ENCODE measurements around the gene C1QC. TPM values are rescaled to one million over a fixed set of nuclear protein-coding genes. Genes with fewer than 3 reads are reported as not detected.
A peak's percentile ranks its signal among the peaks of the same experiment; 100 is the strongest.

C1QC gene
- total and polyA plus RNA-seq, 2 of the 8 experiments (the other 6 are each of a cell fraction or from before 2014, with no cell fraction given): not detected

DNA sequence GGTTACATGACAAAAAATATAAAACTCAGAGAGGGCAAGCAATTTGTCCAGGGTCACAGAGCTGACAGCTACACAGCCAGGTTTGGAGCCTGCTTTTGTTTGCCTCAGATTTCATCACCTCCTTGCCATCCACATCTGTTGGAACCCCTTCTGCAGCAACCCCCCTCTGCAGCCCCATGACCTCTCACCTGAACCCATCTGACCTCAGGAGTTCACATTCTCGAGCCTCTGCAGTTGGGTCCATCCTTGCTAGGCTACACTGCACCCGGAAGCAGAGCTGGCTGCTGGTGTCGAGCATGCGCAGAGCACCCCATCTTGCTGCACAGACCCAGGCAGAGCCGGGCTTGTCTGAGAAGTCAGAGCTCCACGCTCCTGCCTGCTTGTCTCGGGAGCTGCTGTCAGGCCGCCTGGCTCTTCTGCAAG is 19.6 kb downstream of the C1QC start:
- no peak for FAIRE-seq
- no peak overlapping the region for H2BK120ac ChIP-seq (replicated peaks; ENCODE audit: low read depth, low read length)
- no peaks in the 10 kb centered on the region for H3K9me3 ChIP-seq (ENCODE audit: insufficient read depth in 2 of 2, low read depth in 1 of 2, low read length in 1 of 2)
- TF ChIP-seq POU5F1 (IDR thresholded peaks at IDR 0.05; ENCODE audit: low read depth, low read length) (no peak), BRCA1 (IDR thresholded peaks at IDR 0.05; ENCODE audit: low read depth, low read length) (no peak), RBBP5 (IDR thresholded peaks at IDR 0.05; ENCODE audit: borderline replicate concordance, low read depth, low read length) (no peak), CHD2 (IDR thresholded peaks at IDR 0.05; ENCODE audit: low read length) (no peak), JUND (IDR thresholded peaks at IDR 0.05; ENCODE audit: low read length) (no peak), GABPA (IDR thresholded peaks at IDR 0.05; ENCODE audit: borderline replicate concordance, insufficient read depth, low read length) (no peak), JUN (IDR thresholded peaks at IDR 0.05; ENCODE audit: low read depth, low read length) (no peak), RNF2 (IDR thresholded peaks at IDR 0.05; ENCODE audit: borderline replicate concordance, low read depth, low read length, missing control alignments, poor library complexity, severe bottlenecking) (no peak), TEAD4 (IDR thresholded peaks at IDR 0.05; ENCODE audit: low read depth, low read length) (no peak)
- H3K79me2 ChIP-seq (ENCODE audit: control insufficient read depth in 1 of 2, insufficient read depth in 2 of 2, low read length in 2 of 2): no peaks in the 10 kb centered on the region
- H4K8ac ChIP-seq (ENCODE audit: extremely low read depth, insufficient read depth, low read length): peak overlapping the region; percentile 31; the same call in 1 of the 2 replicates
- no peak overlapping the region for H2AFZ ChIP-seq (ENCODE audit: low read length)
- H2AK5ac ChIP-seq (ENCODE audit: low read depth, low read length): no peak overlapping the region
- 93% methylated on average over 8 of the region's 8 CpGs; no CpG with 5 or more reads in 1 of the 2 experiments for WGBS, 2 experiments (ENCODE audit: extremely low coverage in 1 of 2, insufficient coverage in 1 of 2, insufficient read length in 1 of 2, insufficient replicate concordance in 2 of 2, low coverage in 1 of 2, low lambda C conversion rate in 2 of 2, missing lambda C conversion rate in 1 of 2)
- H3K27ac ChIP-seq (ENCODE audit: low read depth, low read length): no peak overlapping the region
- no peak overlapping the region for H3K9ac ChIP-seq (replicated peaks in 1 of 4; ENCODE audit: extremely low read depth in 1 of 4, low read depth in 3 of 4, low read length in 3 of 4)
- H4K5ac ChIP-seq (ENCODE audit: insufficient read length, low read depth, low read length): no peak overlapping the region
- H2BK5ac ChIP-seq (ENCODE audit: low read depth, low read length): no peak overlapping the region
- H4K91ac ChIP-seq (replicated peaks; ENCODE audit: insufficient read length, low read length): no peak overlapping the region
- H3K27me3 ChIP-seq (replicated peaks in 1 of 4; ENCODE audit: control insufficient read depth in 3 of 4, extremely low read depth in 1 of 4, insufficient read depth in 3 of 4, low read length in 3 of 4): no peaks in the 10 kb centered on the region; a peak in 1 of 7 replicates
- H3K23me2 ChIP-seq (ENCODE audit: low read depth, low read length): peaks cover 9% of the 10 kb centered on the region
- POLR2A ChIA-PET (ENCODE audit: partially characterized antibody): interaction anchor here (1.0 kb wide), 1 partner anchor 14 kb away, joined by 3 read pairs; no protein-coding TSS in a partner anchor
- no peak for DNase-seq (ENCODE audit: low read depth in 1 of 2, low spot score in 2 of 2)
- H3K18ac ChIP-seq (ENCODE audit: extremely low read depth, low read length): no peak overlapping the region
- no peak overlapping the region for H3K14ac ChIP-seq (ENCODE audit: insufficient read length)
- H2BK15ac ChIP-seq (ENCODE audit: low read length): no peak overlapping the region
- H3K4me3 ChIP-seq (ENCODE audit: extremely low read depth in 1 of 4, insufficient read depth in 2 of 4, low read depth in 3 of 4, low read length in 4 of 4): no peak overlapping the region
- no peak overlapping the region for H2BK12ac ChIP-seq (ENCODE audit: low read depth, low read length)
- CTCF ChIA-PET (ENCODE audit: partially characterized antibody): interaction anchor here (0.9 to 4.0 kb wide), 10 partner anchors 8 to 302 kb away, joined by 3 to 27 read pairs (median 5); partner anchors contain the start of genes C1QB and C1QC
- H3K4me2 ChIP-seq (ENCODE audit: insufficient read depth in 1 of 2, low read depth in 2 of 2, low read length in 2 of 2): no peak overlapping the region
- no peak overlapping the region for H3K23ac ChIP-seq (ENCODE audit: insufficient read length)
- H3K36me3 ChIP-seq (ENCODE audit: control insufficient read depth in 2 of 4, insufficient read depth in 4 of 4, low read length in 3 of 4): no peaks in the 10 kb centered on the region
- H2BK20ac ChIP-seq (ENCODE audit: low read length): no peak overlapping the region
- peaks cover 0 to 1% (median 0%) of the 10 kb centered on the region in 4 experiments; a peak in 1 of 7 replicates for H3K4me1 ChIP-seq (replicated peaks in 1 of 4; ENCODE audit: control insufficient read depth in 3 of 4, insufficient read depth in 4 of 4, low read length in 3 of 4)
- H3K56ac ChIP-seq (replicated peaks; ENCODE audit: insufficient read length, low read depth, low read length): no peak overlapping the region
- H4K20me1 ChIP-seq (replicated peaks in 1 of 2; ENCODE audit: control insufficient read depth in 1 of 2, insufficient read depth in 2 of 2, low read length in 2 of 2): peaks cover 0 to 7% of the 10 kb centered on the region in 2 experiments
- H3K4ac ChIP-seq (replicated peaks; ENCODE audit: insufficient read length, low read depth, low read length): no peak overlapping the region
- no peaks in the 10 kb centered on the region for H3K79me1 ChIP-seq (ENCODE audit: low read depth, low read length)

Data from H1 (cell line).